HTR-8/SVneo (cell line): ENCODE data around the gene KLKB1.
A peak's percentile ranks its signal among the peaks of the same experiment; 100 is the strongest.
"Not testable (repeated sequence)": the region's sequence is repeated elsewhere in the genome, so short reads cannot be mapped to it uniquely, and the experiment has no call there.

Experiments used
- DNase-seq: peaks from one replicate; pipeline ENCODE4 v3.0.0; 2011; ENCODE audit warnings: low spot score, mixed read lengths; ENCODE audit not compliant: insufficient read length
- FAIRE-seq: peaks from 2 replicates; lab custom pipeline; 2011; peaks lifted over from hg19 to GRCh38; lab: Jason Lieb, UNC

Gene KLKB1

GRCh38 chr4:186260504-186261448 lies 33.5 kb downstream of the KLKB1 start:
- FAIRE-seq (peak; percentile 9), DNase-seq (no peak)

GRCh38 chr4:186264660-186265059 lies 37.4 kb downstream of the KLKB1 start:
- DNase-seq (no peak), FAIRE-seq (no peak)

- FAIRE-seq = not testable (repeated sequence)
Observed at GRCh38 chr4:186265250-186265649, 37.9 kb downstream of the KLKB1 start.

GRCh38 chr4:186265683-186266652 lies 38.7 kb downstream of the KLKB1 start, which contains the start of gene F11:
TSS of gene F11 (plus strand) at chr4:186266189. CDS start at chr4:186267137, 948 bp downstream.
- FAIRE-seq (no peak), DNase-seq (no peak)

More at GRCh38 chr4:186265250-186265649, 37.9 kb downstream of the KLKB1 start:
- DNase-seq = not testable (repeated sequence)

GRCh38 chr4:186266729-186267456 lies 39.6 kb downstream of the KLKB1 start:
- DNase-seq (no peak), FAIRE-seq (no peak)

- DNase-seq (no peak), FAIRE-seq (no peak)
Observed at GRCh38 chr4:186271081-186271678, 43.9 kb downstream of the KLKB1 start.

- no peak for DNase-seq
- no peak for FAIRE-seq
Observed at GRCh38 chr4:186272699-186273391, 45.5 kb downstream of the KLKB1 start.

- not testable (repeated sequence) for FAIRE-seq, DNase-seq
Observed at GRCh38 chr4:186273392-186273789, 46.1 kb downstream of the KLKB1 start.

GRCh38 chr4:186283311-186283710 lies 56.0 kb downstream of the KLKB1 start:
- no peak for DNase-seq
- FAIRE-seq = no peak

GRCh38 chr4:186285147-186285546 lies 57.8 kb downstream of the KLKB1 start:
- FAIRE-seq = no peak
- no peak for DNase-seq

GRCh38 chr4:186286581-186286980 lies 59.3 kb downstream of the KLKB1 start:
- no peak for FAIRE-seq
- DNase-seq = no peak

GRCh38 chr4:186291256-186291890 lies 64.1 kb downstream of the KLKB1 start:
- DNase-seq = no peak
- FAIRE-seq = no peak

GRCh38 chr4:186294160-186294559 lies 66.9 kb downstream of the KLKB1 start:
- no peak for FAIRE-seq
- DNase-seq = no peak

- no peak for DNase-seq
- no peak for FAIRE-seq
Observed at GRCh38 chr4:186296481-186296880, 69.2 kb downstream of the KLKB1 start.

GRCh38 chr4:186297013-186297645 lies 69.8 kb downstream of the KLKB1 start:
- FAIRE-seq (no peak), DNase-seq (peak; percentile 69)

- DNase-seq (no peak), FAIRE-seq (no peak)
Observed at GRCh38 chr4:186298031-186298647, 70.8 kb downstream of the KLKB1 start.

- no peak for DNase-seq
- FAIRE-seq = no peak
Observed at GRCh38 chr4:186299291-186299690, 72.0 kb downstream of the KLKB1 start.
